Esophagus (tissue), 2 donors: ENCODE results near the gene DOCK4. TPM values are rescaled to one million over a fixed set of nuclear protein-coding genes. Genes with fewer than 3 reads are reported as not detected.

Experiments
- H3K27ac ChIP-seq, 2 donors: one replicate each; pipeline ENCODE4 v1.5.1; 2013; ENCODE audit warnings: low read depth in 2 of 2, mild to moderate bottlenecking in 2 of 2, inconsistent platforms in 1 of 2, low read length in 1 of 2, moderate library complexity in 1 of 2
- H3K27me3 ChIP-seq, 2 donors: one replicate each; pipeline ENCODE4 v1.6.1; 2013; ENCODE audit warnings: low read length in 2 of 2, control low read depth in 1 of 2, mild to moderate bottlenecking in 1 of 2; ENCODE audit not compliant: insufficient read depth in 2 of 2, control insufficient read depth in 1 of 2
- H3K36me3 ChIP-seq, 2 donors: one replicate each; pipeline ENCODE4 v1.6.1; 2013; ENCODE audit warnings: low read length in 1 of 2; ENCODE audit not compliant: control insufficient read depth in 2 of 2, insufficient read depth in 2 of 2
- H3K4me1 ChIP-seq, 2 donors: one replicate each; pipeline ENCODE4 v1.6.1; 2013; ENCODE audit warnings: low read length in 1 of 2; ENCODE audit not compliant: control insufficient read depth in 2 of 2, insufficient read depth in 2 of 2
- H3K4me3 ChIP-seq, 2 donors: one replicate each; pipeline ENCODE4 v1.5.1; 2013; ENCODE audit warnings: low read length in 2 of 2, mild to moderate bottlenecking in 2 of 2, low read depth in 1 of 2, moderate library complexity in 1 of 2
- H3K9me3 ChIP-seq, 2 donors: one replicate each; pipeline ENCODE4 v1.6.1; 2013; ENCODE audit warnings: mild to moderate bottlenecking in 2 of 2, low read depth in 1 of 2, low read length in 1 of 2, moderate library complexity in 1 of 2; ENCODE audit not compliant: control insufficient read depth in 2 of 2, insufficient read depth in 1 of 2
- WGBS, 2 donors: extraction: QIAGEN DNeasy Blood & Tissue Kit; methylation state at CpG; one replicate each; pipeline ENCODE4 v1.1.7; 2013; 5-methylcytosine and 5-hydroxymethylcytosine counted together
- polyA plus RNA-seq, 2 donors: library from polyadenylated mRNA; stranded (reverse); fragments of 200-250 nt; gene quantifications; one replicate each; pipeline ENCODE4 v1.2.3, GENCODE V29; 2013
- donor health status: healthy with polysubstance abuse.
- donor health status: Bipolar disorder and iron deficiency.

Gene DOCK4
- polyA plus RNA-seq, 2 donors = 1.8 to 2.9 TPM

- H3K4me1 ChIP-seq = peaks cover 0 to 2% of the 10 kb centered on the region in 2 donors
- no peak overlapping the region for H3K4me3 ChIP-seq
- no peaks in the 10 kb centered on the region for H3K36me3 ChIP-seq
- no peak overlapping the region for H3K27ac ChIP-seq
- no peaks in the 10 kb centered on the region for H3K27me3 ChIP-seq
- H3K9me3 ChIP-seq = no peaks in the 10 kb centered on the region
Observed at GRCh38 chr7:111883241-111883640, 323.0 kb downstream of the DOCK4 start.

DNA sequence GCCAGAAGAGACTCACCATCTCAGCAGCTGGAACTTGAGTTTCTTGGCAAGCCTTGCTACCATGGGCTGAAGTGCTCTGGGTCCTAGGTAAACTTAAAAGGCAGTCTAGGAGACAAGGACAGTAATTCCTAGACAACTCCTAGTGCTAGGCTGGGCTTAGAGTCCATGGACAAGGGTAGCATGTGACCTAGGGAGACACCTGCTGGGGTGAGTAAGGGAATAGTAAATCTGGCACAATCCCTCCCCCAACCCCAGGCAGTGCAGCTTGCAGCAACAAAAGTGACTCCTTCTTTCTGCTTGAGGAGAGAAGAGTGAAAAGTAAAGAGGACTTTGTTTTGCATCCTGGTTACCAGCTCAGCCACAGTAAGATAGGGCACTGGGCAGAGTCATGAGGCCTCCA is 327.4 kb downstream of the DOCK4 start:
- Histone ChIP-seq H3K27me3 (no peaks in the 10 kb centered on the region), H3K4me1 (peaks cover 0 to 2% of the 10 kb centered on the region in 2 donors), H3K4me3 (no peak overlapping the region), H3K36me3 (no peaks in the 10 kb centered on the region), H3K27ac (no peak overlapping the region), H3K9me3 (no peaks in the 10 kb centered on the region)

DNA sequence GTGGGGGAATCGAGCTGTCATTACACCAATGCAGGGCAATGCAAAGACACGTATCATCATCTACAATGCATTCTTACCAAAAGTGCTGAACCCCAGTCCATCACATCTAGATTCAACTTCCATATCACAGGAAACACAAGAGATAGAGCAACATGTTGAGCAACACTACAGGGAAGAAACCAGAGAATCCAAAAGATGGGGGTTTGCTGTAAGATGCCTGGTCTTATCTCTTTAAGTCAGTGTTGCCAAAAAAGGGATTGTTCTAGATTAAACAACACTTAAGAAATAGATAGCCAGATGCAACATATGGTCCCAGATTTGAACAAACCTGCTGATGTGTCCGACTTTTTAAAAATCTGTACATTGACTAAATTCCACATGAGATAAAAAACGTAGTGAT is 328.3 kb downstream of the DOCK4 start:
- WGBS, 2 donors = 86 to 88% methylated on average over 4 of the region's 4 CpGs
- no peak overlapping the region for H3K4me3 ChIP-seq
- H3K4me1 ChIP-seq = peaks cover 0 to 2% of the 10 kb centered on the region in 2 donors
- no peaks in the 10 kb centered on the region for H3K9me3 ChIP-seq
- H3K27me3 ChIP-seq = no peaks in the 10 kb centered on the region
- no peak overlapping the region for H3K27ac ChIP-seq
- no peaks in the 10 kb centered on the region for H3K36me3 ChIP-seq

GRCh38 chr7:111873963-111874690 is 332.1 kb downstream of the DOCK4 start:
- H3K36me3 ChIP-seq = no peaks in the 10 kb centered on the region
- H3K27me3 ChIP-seq = no peaks in the 10 kb centered on the region
- H3K9me3 ChIP-seq = no peaks in the 10 kb centered on the region
- no peak overlapping the region for H3K27ac ChIP-seq
- WGBS, 2 donors = 40 to 50% methylated on average over 2 of the region's 2 CpGs
- peaks cover 0 to 2% of the 10 kb centered on the region in 2 donors for H3K4me1 ChIP-seq
- H3K4me3 ChIP-seq = no peak overlapping the region

DNA sequence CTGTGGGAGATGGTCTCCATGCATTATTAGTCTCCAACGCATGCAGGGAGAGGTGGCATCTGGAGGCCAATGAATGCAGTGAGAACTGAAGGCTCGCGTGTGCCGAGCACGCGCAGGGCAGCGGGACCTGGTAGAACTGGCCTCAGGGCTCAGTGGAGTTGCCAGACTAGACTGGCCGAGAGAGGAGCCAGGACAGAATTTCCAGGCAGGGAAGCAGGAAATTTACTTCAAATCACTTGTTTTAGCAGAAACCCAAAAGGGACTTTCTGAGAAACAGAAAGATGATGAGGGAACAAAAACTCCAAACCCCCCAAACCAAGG is 332.9 kb downstream of the DOCK4 start:
- Histone ChIP-seq H3K36me3 (no peaks in the 10 kb centered on the region), H3K27ac (no peak overlapping the region), H3K4me1 (no peaks in the 10 kb centered on the region), H3K9me3 (no peaks in the 10 kb centered on the region), H3K4me3 (no peak overlapping the region), H3K27me3 (no peaks in the 10 kb centered on the region)
- WGBS, 2 donors = 69 to 76% methylated on average over 8 of the region's 8 CpGs

DNA sequence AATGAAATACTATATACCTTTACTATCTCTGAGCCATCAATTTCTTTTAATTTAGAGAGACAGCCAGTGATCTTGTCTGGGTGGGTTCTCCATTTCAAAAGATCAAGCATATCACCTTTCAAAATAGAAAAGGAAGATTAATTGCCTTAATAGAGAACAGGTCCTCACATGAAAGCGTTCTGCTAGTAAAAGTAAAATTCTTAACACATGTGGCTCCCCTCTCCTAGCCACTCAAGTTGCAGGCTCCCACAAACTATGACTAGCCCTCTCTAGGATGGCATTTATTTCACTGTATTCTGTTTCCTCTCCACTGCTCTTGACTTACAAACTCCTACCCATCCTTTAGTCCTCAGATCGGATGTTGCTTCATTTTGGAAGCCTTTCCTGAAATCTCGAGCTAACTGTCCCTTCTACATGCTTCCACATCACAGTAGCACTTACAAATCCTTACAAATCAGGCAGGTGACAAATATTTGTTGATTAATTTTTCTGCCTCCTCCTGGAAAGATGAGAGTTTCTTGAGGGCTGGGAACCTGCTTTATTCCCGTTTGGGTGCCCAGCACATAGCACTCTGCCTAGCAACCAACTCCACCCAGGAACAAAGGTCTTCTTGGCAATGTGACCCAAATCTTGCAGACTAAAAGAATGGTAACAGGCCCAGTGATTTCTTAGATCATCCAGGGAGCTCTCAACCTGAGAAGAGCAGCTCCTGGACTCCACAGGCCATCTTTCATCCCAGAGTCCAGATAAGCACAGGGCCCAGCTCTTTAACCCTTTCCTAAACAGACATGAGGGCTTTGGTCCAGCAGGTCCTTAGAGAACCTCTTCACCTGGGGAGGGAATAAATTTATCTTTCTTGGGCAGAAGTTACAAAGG is 333.5 kb downstream of the DOCK4 start:
- H3K9me3 ChIP-seq = no peaks in the 10 kb centered on the region
- H3K27me3 ChIP-seq = no peaks in the 10 kb centered on the region
- 55 to 60% methylated on average over 4 of the region's 4 CpGs for WGBS, 2 donors
- no peak overlapping the region for H3K4me3 ChIP-seq
- H3K27ac ChIP-seq = no peak overlapping the region
- H3K4me1 ChIP-seq = no peaks in the 10 kb centered on the region
- no peaks in the 10 kb centered on the region for H3K36me3 ChIP-seq

DNA sequence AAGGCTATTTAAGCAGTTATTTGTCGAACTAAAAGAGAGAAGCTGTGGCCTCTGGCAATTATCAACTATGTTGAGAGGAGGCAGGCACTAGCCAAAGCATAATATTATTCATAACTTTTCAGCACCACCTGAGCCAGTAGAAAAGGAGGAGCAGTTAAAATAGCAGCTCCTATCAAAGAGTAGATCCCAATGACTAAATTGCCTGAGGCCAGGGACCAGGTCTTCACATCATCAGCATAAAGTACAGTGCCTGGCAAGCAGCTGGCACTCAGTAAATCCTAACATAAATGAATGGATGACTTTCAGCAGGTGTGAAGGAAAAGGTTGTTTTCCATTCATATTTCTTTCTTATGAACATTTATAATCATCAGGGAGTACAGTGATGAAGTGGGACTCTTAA is 334.9 kb downstream of the DOCK4 start:
- 47 to 66% methylated on average over 1 of the region's 1 CpG for WGBS, 2 donors
- Histone ChIP-seq H3K27me3 (no peaks in the 10 kb centered on the region), H3K4me1 (no peaks in the 10 kb centered on the region), H3K9me3 (no peaks in the 10 kb centered on the region), H3K36me3 (no peaks in the 10 kb centered on the region), H3K4me3 (no peak overlapping the region), H3K27ac (no peak overlapping the region)

GRCh38 chr7:111869280-111869679 is 336.9 kb downstream of the DOCK4 start:
- Histone ChIP-seq H3K36me3 (no peaks in the 10 kb centered on the region), H3K27me3 (no peaks in the 10 kb centered on the region), H3K27ac (no peak overlapping the region), H3K9me3 (no peaks in the 10 kb centered on the region), H3K4me1 (no peaks in the 10 kb centered on the region), H3K4me3 (no peak overlapping the region)
- WGBS, 2 donors = 97 to 99% methylated on average over 3 of the region's 3 CpGs

- H3K36me3 ChIP-seq = no peaks in the 10 kb centered on the region
- 78 to 84% methylated on average over 5 of the region's 5 CpGs for WGBS, 2 donors
- H3K4me1 ChIP-seq = no peaks in the 10 kb centered on the region
- no peaks in the 10 kb centered on the region for H3K27me3 ChIP-seq
- no peaks in the 10 kb centered on the region for H3K9me3 ChIP-seq
- H3K4me3 ChIP-seq = no peak overlapping the region
- H3K27ac ChIP-seq = no peak overlapping the region
Observed at GRCh38 chr7:111867348-111867931, 338.8 kb downstream of the DOCK4 start.
